ENCODE data around the gene TRAPPC11.

Gene TRAPPC11

GRCh38 chr4:183760326-183760725, 101.2 kb downstream of the TRAPPC11 start:
- DNase-seq, result no peak
